Measurements from ENCODE around the gene DEFB129. TPM values are rescaled to one million over a fixed set of nuclear protein-coding genes. Genes with fewer than 3 reads are reported as not detected.

Gene DEFB129
- total and polyA plus RNA-seq, 9 of the 15 experiments (the other 6 are each of a cell fraction or from before 2014, with no cell fraction given): not detected

DNA sequence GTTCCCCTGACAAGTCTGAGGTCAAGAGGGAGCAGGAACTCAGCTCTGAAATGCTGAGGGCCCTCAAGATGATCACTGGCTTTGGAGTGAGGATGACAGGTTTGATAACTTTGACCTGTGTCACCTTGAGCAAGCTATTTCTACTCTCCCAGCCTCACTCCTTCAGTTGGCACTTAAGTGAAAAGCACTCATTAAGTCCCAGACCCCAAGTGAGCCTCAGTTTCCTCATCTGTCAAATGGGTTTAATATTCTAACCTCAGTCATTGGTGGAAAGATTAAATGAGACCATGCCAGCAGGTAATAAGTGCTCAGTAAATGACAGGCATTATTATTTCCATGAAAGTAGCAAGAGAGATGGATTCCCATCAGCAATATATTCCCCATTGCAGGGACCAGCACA is 44.5 kb downstream of the DEFB129 start:
- no peak overlapping the region for H3K4me3 ChIP-seq
- no peak overlapping the region for H3K27ac ChIP-seq (ENCODE audit: extremely low read depth, low read depth, low read length)
- H3K27me3 ChIP-seq (ENCODE audit: control insufficient read depth in 2 of 2, insufficient read depth in 2 of 2, low read length in 2 of 2): no peaks in the 10 kb centered on the region
- H3K79me2 ChIP-seq (ENCODE audit: control insufficient read depth, insufficient read depth, low read length): no peaks in the 10 kb centered on the region
- H3K9me1 ChIP-seq (ENCODE audit: control insufficient read depth, insufficient read depth, low read length): no peaks in the 10 kb centered on the region
- H3K4me2 ChIP-seq (ENCODE audit: insufficient read depth, low read length): no peak overlapping the region
- intact Hi-C loops (cut with micrococcal nuclease) (no loop called here), in situ Hi-C loops (cut with MboI) (no loop called here)
- FAIRE-seq: no peak
- CTCF ChIA-PET (ENCODE audit: low intra/inter-chr PET ratio): no interaction called here
- no peak overlapping the region; a peak in 1 of 4 replicates for H3K9ac ChIP-seq (ENCODE audit: insufficient read depth in 1 of 2, low read depth in 2 of 2, low read length in 2 of 2)
- peaks cover 10% of the 10 kb centered on the region; the same call in 1 of the 3 replicates for H3K36me3 ChIP-seq (ENCODE audit: control insufficient read depth, insufficient read depth, low read length)
- POLR2A ChIA-PET: interaction anchor here (1.6 kb wide), 1 partner anchor 11 kb away, joined by 3 read pairs; no protein-coding TSS in a partner anchor
- H3K9me3 ChIP-seq (replicated peaks; ENCODE audit: control insufficient read depth, insufficient read depth, low read depth, low read length): no peaks in the 10 kb centered on the region
- BruUV-seq (replicated peaks): no TSS peak
- H2AFZ ChIP-seq (ENCODE audit: low read depth, low read length): no peak overlapping the region
- H4K20me1 ChIP-seq (replicated peaks; ENCODE audit: control insufficient read depth, insufficient read depth, low read length): no peaks in the 10 kb centered on the region
- TF ChIP-seq HDAC2 (IDR thresholded peaks at IDR 0.05) (0 out of 2 replicates have a peak, but pooled peaks have one; percentile 31), KDM1A (IDR thresholded peaks at IDR 0.05) (peak in 1 of 2 experiments; percentile 60; a peak in 2 of 4 replicates), L3MBTL2 (IDR thresholded peaks at IDR 0.05) (no peak), EZH2 (IDR thresholded peaks at IDR 0.05; ENCODE audit: borderline replicate concordance, low read depth, low read length) (no peak), MXI1 (IDR thresholded peaks at IDR 0.05; ENCODE audit: low read depth, low read length) (no peak), UBTF (IDR thresholded peaks at IDR 0.05; ENCODE audit: borderline replicate concordance in 1 of 2, low read depth in 2 of 2, low read length in 2 of 2) (no peak), ATF1 (CRISPR knock-in tag; IDR thresholded peaks at IDR 0.05) (no peak), ATF1 (tag; IDR thresholded peaks at IDR 0.05) (no peak), BRD9 (IDR thresholded peaks at IDR 0.05; ENCODE audit: low read depth, partially characterized antibody) (no peak), RBM25 (IDR thresholded peaks at IDR 0.05; ENCODE audit: low read depth, low read length, severe bottlenecking) (peak; percentile 90), ADNP (tag; IDR thresholded peaks at IDR 0.05) (peak; percentile 65; the same call in 1 of the 2 replicates), BCOR (IDR thresholded peaks at IDR 0.05) (peak; percentile 76)
- TF ChIP-seq, protein P1, sequence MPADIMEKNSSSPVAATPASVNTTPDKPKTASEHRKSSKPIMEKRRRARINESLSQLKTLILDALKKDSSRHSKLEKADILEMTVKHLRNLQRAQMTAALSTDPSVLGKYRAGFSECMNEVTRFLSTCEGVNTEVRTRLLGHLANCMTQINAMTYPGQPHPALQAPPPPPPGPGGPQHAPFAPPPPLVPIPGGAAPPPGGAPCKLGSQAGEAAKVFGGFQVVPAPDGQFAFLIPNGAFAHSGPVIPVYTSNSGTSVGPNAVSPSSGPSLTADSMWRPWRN (IDR thresholded peaks at IDR 0.05; ENCODE audit: low read depth): no peak
- peaks cover 2 to 6% of the 10 kb centered on the region in 2 experiments; a peak in 4 of 5 replicates for H3K4me1 ChIP-seq (replicated peaks in 1 of 2; ENCODE audit: control insufficient read depth in 2 of 2, insufficient read depth in 2 of 2, low read length in 2 of 2)
- no peak for ATAC-seq
- no peak for DNase-seq (ENCODE audit: extremely low read depth in 1 of 4, low spot score in 3 of 4)

Data from K562 (cell line).